GM12865 (cell line): ENCODE measurements around the gene TAGLN3.

ENCODE experiments used
- DNase-seq: peaks from one replicate; pipeline ENCODE4 v3.0.0; 2010; ENCODE audit warnings: low read depth
- H3K4me3 ChIP-seq: 2 replicates; pipeline ENCODE4 v1.5.1; 2011; ENCODE audit warnings: mild to moderate bottlenecking, low read depth, low read length, control low read depth
- CTCF ChIP-seq: IDR thresholded peaks from 2 replicates; pipeline ENCODE4 v1.5.1; 2011; ENCODE audit warnings: low read length, control low read depth, low read depth, inconsistent platforms; ENCODE audit not compliant: insufficient read depth; ENCODE audit errors: missing control alignments

Gene TAGLN3

GRCh38 chr3:112056451-112056929, 57.8 kb downstream of the TAGLN3 start:
- H3K4me3 ChIP-seq: no peak overlapping the region
- no peak for TF ChIP-seq CTCF
- DNase-seq: no peak

- DNase-seq: no peak
- H3K4me3 ChIP-seq: no peak overlapping the region
- no peak for TF ChIP-seq CTCF
These were observed 60.8 kb downstream of the TAGLN3 start for GRCh38 chr3:112059497-112059896.

- no peak for TF ChIP-seq CTCF
- no peak for DNase-seq
- no peak overlapping the region for H3K4me3 ChIP-seq
These were observed 62.4 kb downstream of the TAGLN3 start for GRCh38 chr3:112061152-112061551.
